H9 (cell line): ENCODE measurements around the gene PTBP3. TPM values are rescaled to one million over a fixed set of nuclear protein-coding genes. Genes with fewer than 3 reads are reported as not detected.

ENCODE experiments used
- DNase-seq: peaks from one replicate; pipeline ENCODE4 v3.0.0-alpha.2; 2017
- H2AFZ ChIP-seq: one replicate; pipeline ENCODE4 v1.6.1; 2013; ENCODE audit warnings: mild to moderate bottlenecking, low read length, control low read depth, moderate library complexity
- H2AK5ac ChIP-seq: 2 replicates; pipeline ENCODE4 v1.6.1; 2013; ENCODE audit warnings: low read length, control low read depth, mixed read lengths; ENCODE audit not compliant: insufficient read length
- H2BK120ac ChIP-seq: one replicate; pipeline ENCODE4 v1.6.1; 2013; ENCODE audit warnings: low read depth, mild to moderate bottlenecking, low read length, control low read depth, inconsistent platforms; ENCODE audit not compliant: poor library complexity, severe bottlenecking
- H2BK12ac ChIP-seq: 2 replicates; pipeline ENCODE4 v1.6.1; 2013; ENCODE audit warnings: low read length, control low read depth, mixed read lengths, low read depth; ENCODE audit not compliant: insufficient read length
- H2BK15ac ChIP-seq: 2 replicates; pipeline ENCODE4 v1.6.1; 2013; ENCODE audit warnings: low read depth, low read length, control low read depth
- H2BK20ac ChIP-seq: one replicate; pipeline ENCODE4 v1.6.1; 2013; ENCODE audit warnings: low read depth, mild to moderate bottlenecking, low read length, control low read depth, inconsistent platforms; ENCODE audit not compliant: poor library complexity, severe bottlenecking
- H2BK5ac ChIP-seq: 2 replicates; pipeline ENCODE4 v1.6.1; 2013; ENCODE audit warnings: low read length, control low read depth, mixed read lengths; ENCODE audit not compliant: insufficient read length
- H3K14ac ChIP-seq: 2 replicates; pipeline ENCODE4 v1.6.1; 2013; ENCODE audit warnings: low read length, control low read depth; ENCODE audit not compliant: insufficient read depth
- H3K18ac ChIP-seq: 2 replicates; pipeline ENCODE4 v1.6.1; 2013; ENCODE audit warnings: low read depth, mild to moderate bottlenecking, mixed read lengths, low read length, control low read depth; ENCODE audit not compliant: insufficient read length
- H3K23ac ChIP-seq: 2 replicates; pipeline ENCODE4 v1.6.1; 2013; ENCODE audit warnings: low read length, control low read depth, mixed read lengths, low read depth; ENCODE audit not compliant: insufficient read length
- H3K23me2 ChIP-seq: 2 replicates; pipeline ENCODE4 v1.6.1; 2013; ENCODE audit warnings: low read depth, mild to moderate bottlenecking, mixed read lengths, low read length, control low read depth; ENCODE audit not compliant: insufficient read length, poor library complexity, severe bottlenecking
- H3K27ac ChIP-seq: 2 replicates; pipeline ENCODE4 v1.5.1; 2013; ENCODE audit warnings: low read length, control low read depth, mixed read lengths, low read depth; ENCODE audit not compliant: insufficient read length
- H3K27me3 ChIP-seq: 2 replicates; pipeline ENCODE4 v1.6.1; 2013; ENCODE audit warnings: low read length, control low read depth, inconsistent platforms; ENCODE audit not compliant: insufficient read depth
- H3K4ac ChIP-seq: 2 replicates; pipeline ENCODE4 v1.6.1; 2013; ENCODE audit warnings: low read depth, mild to moderate bottlenecking, control low read depth, inconsistent platforms, low read length, moderate library complexity
- H3K4me1 ChIP-seq: 2 replicates; pipeline ENCODE4 v1.6.1; 2013; ENCODE audit warnings: low read length, control low read depth, inconsistent platforms; ENCODE audit not compliant: insufficient read depth
- H3K4me2 ChIP-seq: 2 replicates; pipeline ENCODE4 v1.6.1; 2013; ENCODE audit warnings: low read length, control low read depth, mixed read lengths; ENCODE audit not compliant: insufficient read length, insufficient read depth
- H3K56ac ChIP-seq: 2 replicates; pipeline ENCODE4 v1.6.1; 2013; ENCODE audit warnings: low read depth, mild to moderate bottlenecking, mixed read lengths, low read length, control low read depth; ENCODE audit not compliant: insufficient read length
- H3K79me1 ChIP-seq: 2 replicates; pipeline ENCODE4 v1.6.1; 2013; ENCODE audit warnings: low read depth, mild to moderate bottlenecking, moderate library complexity, low read length, control low read depth, inconsistent platforms; ENCODE audit not compliant: insufficient read depth, poor library complexity, severe bottlenecking
- H3K79me2 ChIP-seq: 2 replicates; pipeline ENCODE4 v1.6.1; 2013; ENCODE audit warnings: low read length, control low read depth, inconsistent platforms; ENCODE audit not compliant: insufficient read depth
- H3K9ac ChIP-seq: 2 replicates; pipeline ENCODE4 v1.6.1; 2013; ENCODE audit warnings: low read length, control low read depth, mixed read lengths; ENCODE audit not compliant: insufficient read length; ENCODE audit errors: extremely low read depth
- H3K9me3 ChIP-seq: one replicate; pipeline ENCODE4 v1.6.1; 2013; ENCODE audit warnings: low read depth, low read length, inconsistent platforms; ENCODE audit not compliant: control insufficient read depth
- H3T11ph ChIP-seq: one replicate; pipeline ENCODE4 v1.6.1; 2013; ENCODE audit warnings: mild to moderate bottlenecking, low read length, control low read depth, inconsistent platforms
- H4K20me1 ChIP-seq: one replicate; pipeline ENCODE4 v1.6.1; 2013; ENCODE audit not compliant: control insufficient read depth, insufficient read length, insufficient read depth
- H4K5ac ChIP-seq: 2 replicates; pipeline ENCODE4 v1.6.1; 2013; ENCODE audit warnings: low read depth, mild to moderate bottlenecking, mixed read lengths, low read length, control low read depth; ENCODE audit not compliant: insufficient read length
- H4K8ac ChIP-seq: replicated peaks from 2 replicates; pipeline ENCODE4 v1.6.1; 2013; ENCODE audit warnings: low read length, control low read depth, mixed read lengths, low read depth; ENCODE audit not compliant: insufficient read length
- H4K91ac ChIP-seq: 2 replicates; pipeline ENCODE4 v1.6.1; 2013; ENCODE audit warnings: low read depth, mild to moderate bottlenecking, moderate library complexity, mixed read lengths, low read length, control low read depth; ENCODE audit not compliant: insufficient read length
- H3K27ac Mint-ChIP-seq, 3 experiments: 2 replicates in 2 of 3; 3 replicates in 1 of 3; pipeline ENCODE4 v1.8.0; 2020 to 2021; ENCODE audit warnings: mixed read lengths in 3 of 3, mild to moderate bottlenecking in 1 of 3, moderate library complexity in 1 of 3
- H3K27me3 Mint-ChIP-seq: 2 replicates; pipeline ENCODE4 v1.8.0; 2021; ENCODE audit warnings: low read depth, mild to moderate bottlenecking, moderate library complexity, mixed read lengths
- H3K36me3 Mint-ChIP-seq, 3 experiments: 2 replicates in 2 of 3; 3 replicates in 1 of 3; pipeline ENCODE4 v1.8.0; 2020 to 2021; ENCODE audit warnings: low read depth in 3 of 3, mixed read lengths in 3 of 3; ENCODE audit not compliant: insufficient read depth in 1 of 3
- H3K4me1 Mint-ChIP-seq, 2 experiments: 2 replicates each; pipeline ENCODE4 v1.8.0; 2020; ENCODE audit warnings: mixed read lengths in 2 of 2
- H3K4me3 Mint-ChIP-seq, 2 experiments: 2 replicates in 1 of 2; 3 replicates in 1 of 2; pipeline ENCODE4 v1.8.0; 2020 to 2021; ENCODE audit warnings: mild to moderate bottlenecking in 2 of 2, mixed read lengths in 2 of 2, moderate library complexity in 1 of 2
- H3K9me3 Mint-ChIP-seq, 2 experiments: 2 replicates in 1 of 2; 3 replicates in 1 of 2; pipeline ENCODE4 v1.8.0; 2020; ENCODE audit warnings: mild to moderate bottlenecking in 2 of 2, mixed read lengths in 2 of 2, moderate library complexity in 1 of 2
- CTCF ChIP-seq: fragments of 200-600 bp; sonication (generic); conservative IDR thresholded peaks from 3 replicates; pipeline ENCODE4 v1.8.0; 2021; ENCODE audit warnings: antibody characterized with exemption, mild to moderate bottlenecking
- WGBS: extraction: QIAGEN DNeasy Blood & Tissue Kit; methylation state at CpG from one replicate; pipeline ENCODE4 v1.1.7; 2013; ENCODE audit warnings: missing lambda C conversion rate, low lambda C conversion rate, mixed read lengths; ENCODE audit not compliant: insufficient read length; ENCODE audit errors: extremely low coverage; 5-methylcytosine and 5-hydroxymethylcytosine counted together
- total RNA-seq: library from RNA; stranded (reverse); gene quantifications from 2 replicates; pipeline ENCODE4 v1.2.1, GENCODE V29; 2021

The PTBP3 gene
- total RNA-seq, 1 experiment from 2014 or later: 89.5 TPM

GRCh38 chr9:112280904-112281303 is 52.5 kb downstream of the PTBP3 start:
- Mint-ChIP-seq H3K9me3 (peaks cover 29 to 31% of the 10 kb centered on the region in 2 experiments), H3K36me3 (peaks cover 33 to 35% (median 34%) of the 10 kb centered on the region in 3 experiments), H3K4me3 (no peak overlapping the region), H3K27me3 (no peaks in the 10 kb centered on the region; the same call in 1 of the 2 replicates), H3K27ac (no peak overlapping the region), H3K4me1 (peaks cover 21 to 33% of the 10 kb centered on the region in 2 experiments)
- no peak overlapping the region for H2BK5ac ChIP-seq
- H4K91ac ChIP-seq: no peak overlapping the region
- no peak for TF ChIP-seq CTCF
- H3K14ac ChIP-seq: no peak overlapping the region
- H3K9me3 ChIP-seq: peaks cover 10% of the 10 kb centered on the region
- peaks cover 4% of the 10 kb centered on the region for H3K79me1 ChIP-seq
- H4K8ac ChIP-seq: no peak overlapping the region
- H3K23me2 ChIP-seq: no peaks in the 10 kb centered on the region
- WGBS: no CpG with 5 or more reads among the region's 2 CpGs
- H4K5ac ChIP-seq: no peak overlapping the region
- H2BK15ac ChIP-seq: no peak overlapping the region
- no peak overlapping the region for H3K18ac ChIP-seq
- no peak overlapping the region for H3K9ac ChIP-seq
- H3K23ac ChIP-seq: no peak overlapping the region
- H3K4me1 ChIP-seq: peaks cover 2% of the 10 kb centered on the region; the same call in 1 of the 2 replicates
- no peak overlapping the region for H2AFZ ChIP-seq
- DNase-seq: no peak
- no peak overlapping the region for H3K27ac ChIP-seq
- no peaks in the 10 kb centered on the region; the same call in 1 of the 2 replicates for H3K79me2 ChIP-seq
- H3K27me3 ChIP-seq: no peaks in the 10 kb centered on the region
- H2BK20ac ChIP-seq: no peak overlapping the region
- H3K56ac ChIP-seq: no peak overlapping the region
- no peak overlapping the region for H3K4ac ChIP-seq
- H2AK5ac ChIP-seq: no peak overlapping the region
- H4K20me1 ChIP-seq: no peaks in the 10 kb centered on the region
- H2BK120ac ChIP-seq: no peak overlapping the region
- no peak overlapping the region for H3T11ph ChIP-seq
- no peak overlapping the region for H3K4me2 ChIP-seq
- H2BK12ac ChIP-seq: no peak overlapping the region
